Right renal cortex interstitium (tissue), 3 donors: ENCODE measurements around the gene ITPR1. TPM values are rescaled to one million over a fixed set of nuclear protein-coding genes. Genes with fewer than 3 reads are reported as not detected.

ENCODE experiments used
- DNase-seq, 3 donors: peaks; one replicate each; pipeline ENCODE4 v3.0.0-alpha.2; 2013; ENCODE audit warnings: low read depth in 3 of 3, low spot score in 2 of 3
- polyA plus RNA-seq, 3 donors: library from polyadenylated mRNA; unstranded; fragments of 120-200 nt; gene quantifications; one replicate each; pipeline ENCODE4 v1.2.1, GENCODE V29; 2013; ENCODE audit not compliant: insufficient read length in 3 of 3

ITPR1 gene
- polyA plus RNA-seq, 3 donors, result 53.7 to 55.5 (median 53.7) TPM

DNA sequence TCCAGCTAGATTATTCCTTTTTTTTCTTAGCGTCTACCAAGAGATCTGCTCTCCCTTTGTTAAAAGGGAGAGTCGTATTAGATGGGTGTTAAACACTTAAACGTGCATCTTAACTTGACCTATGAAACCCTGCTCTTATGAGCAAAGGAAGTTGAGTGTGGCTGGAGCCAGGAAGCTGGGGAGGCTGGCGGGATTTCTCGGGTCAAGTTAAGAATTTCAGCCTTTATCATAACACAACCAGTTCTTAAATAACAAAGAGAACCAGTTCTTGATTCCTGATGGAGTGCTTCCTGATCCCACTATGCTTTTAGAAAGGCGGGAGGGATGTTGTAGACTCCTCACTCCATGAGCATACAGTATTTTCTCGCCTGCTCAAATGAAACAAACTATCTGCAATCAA is 215.1 kb downstream of the ITPR1 start:
- no peak for DNase-seq

- no peak for DNase-seq
These were observed 216.2 kb downstream of the ITPR1 start for GRCh38 chr3:4709341-4709740.

GRCh38 chr3:4710191-4710590 is 217.0 kb downstream of the ITPR1 start:
- DNase-seq, result no peak

DNA sequence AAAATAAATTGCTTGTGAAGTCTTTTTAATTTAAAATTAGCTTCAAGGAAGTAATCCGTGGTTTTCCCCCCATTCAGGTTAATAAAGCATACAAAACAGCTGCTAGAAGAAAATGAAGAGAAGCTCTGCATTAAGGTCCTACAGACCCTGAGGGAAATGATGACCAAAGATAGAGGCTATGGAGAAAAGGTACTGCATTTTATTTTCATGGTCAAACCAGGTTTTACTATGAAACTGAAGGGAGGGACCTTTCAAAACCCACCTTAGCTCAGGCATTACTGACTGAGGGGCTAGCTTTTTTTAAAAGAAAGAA is 218.5 kb downstream of the ITPR1 start:
- no peak for DNase-seq

- DNase-seq, result no peak
These were observed 219.0 kb downstream of the ITPR1 start for GRCh38 chr3:4712109-4712508.

DNA sequence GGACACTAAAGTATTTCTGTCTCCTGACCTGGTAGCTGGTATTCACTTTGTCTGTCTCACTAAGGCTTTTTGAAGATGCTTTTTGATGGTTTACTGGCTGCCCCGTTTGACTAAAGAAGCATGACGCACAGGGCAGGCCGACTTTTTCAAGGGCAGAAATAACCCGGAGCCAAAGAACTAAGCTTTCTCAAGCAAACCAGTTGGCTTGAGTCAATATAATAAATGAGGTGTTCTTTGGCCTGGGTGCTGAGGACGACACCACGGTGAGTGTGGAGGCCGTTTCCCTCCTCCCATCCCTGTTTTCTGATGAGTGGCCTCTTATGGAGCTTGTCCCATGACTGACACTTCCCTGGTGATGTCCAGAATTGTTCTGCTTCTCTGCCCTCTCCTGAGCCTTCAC is 220.9 kb downstream of the ITPR1 start:
- DNase-seq, result no peak

DNA sequence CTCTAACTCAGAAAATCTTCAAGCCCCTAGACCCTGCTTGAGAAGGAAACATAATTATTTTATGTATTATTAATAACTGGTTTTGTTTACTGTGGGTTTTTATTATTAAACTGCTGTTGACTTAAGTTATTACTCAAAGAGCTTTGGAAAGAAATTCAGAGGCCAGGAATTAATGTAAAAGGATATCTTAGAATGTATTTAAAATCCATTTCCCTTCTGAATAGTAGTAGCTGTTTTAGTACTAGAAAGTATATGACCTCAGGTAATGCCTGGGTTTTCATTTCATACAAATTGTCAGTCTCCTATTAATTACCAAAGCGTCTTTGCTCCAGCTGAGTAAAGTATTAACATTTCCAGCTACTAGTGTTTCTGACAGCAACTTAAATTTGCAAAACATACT is 223.1 kb downstream of the ITPR1 start:
- DNase-seq, result no peak

GRCh38 chr3:4716706-4717362 is 223.7 kb downstream of the ITPR1 start:
- no peak for DNase-seq

DNA sequence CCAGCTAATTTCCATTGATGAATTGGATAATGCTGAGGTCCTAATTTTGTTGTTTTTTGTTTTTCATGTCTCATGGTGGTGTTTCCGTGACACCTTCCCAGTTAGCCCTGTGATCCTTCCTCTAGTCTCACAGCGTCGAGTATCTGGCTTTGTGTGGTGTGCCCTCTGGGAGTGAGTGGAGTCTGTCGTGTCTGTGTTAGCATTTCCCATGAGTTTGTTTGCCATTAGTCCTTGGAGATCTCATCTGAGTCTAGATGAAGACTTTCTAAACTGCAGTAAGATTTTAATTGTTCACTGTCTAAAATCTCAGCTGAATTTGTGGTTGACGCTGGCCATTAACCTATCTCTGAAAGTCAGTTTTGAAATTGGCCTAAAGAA is 224.2 kb downstream of the ITPR1 start:
- DNase-seq, result no peak

GRCh38 chr3:4718179-4718736 is 225.1 kb downstream of the ITPR1 start:
- no peak for DNase-seq

- DNase-seq, result no peak
These were observed 225.9 kb downstream of the ITPR1 start for GRCh38 chr3:4719046-4719501.

GRCh38 chr3:4720316-4721075 is 227.3 kb downstream of the ITPR1 start:
- DNase-seq, result no peak

- DNase-seq, result no peak
These were observed 228.4 kb downstream of the ITPR1 start for GRCh38 chr3:4721511-4721911.

DNA sequence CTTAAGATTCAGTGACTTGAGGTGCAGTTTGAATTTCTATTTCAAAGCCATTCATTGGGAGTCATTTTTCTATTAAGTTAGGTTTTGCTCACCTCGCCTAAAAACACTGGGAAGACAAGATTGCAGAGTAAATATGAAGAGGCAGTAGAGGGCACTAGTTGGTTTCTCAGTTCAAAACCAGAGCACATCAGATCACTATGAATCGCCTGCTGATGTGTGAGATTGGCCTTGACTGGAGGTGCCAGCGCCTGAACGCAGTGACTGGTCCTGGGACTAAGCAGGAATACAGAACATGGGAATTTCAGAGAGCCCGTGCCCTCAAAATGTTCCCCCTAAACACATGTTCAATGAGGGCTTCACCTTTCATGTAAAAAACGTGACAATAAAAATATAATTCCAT is 229.0 kb downstream of the ITPR1 start:
- no peak for DNase-seq

- no peak for DNase-seq
These were observed 231.0 kb downstream of the ITPR1 start for GRCh38 chr3:4724051-4724629.

DNA sequence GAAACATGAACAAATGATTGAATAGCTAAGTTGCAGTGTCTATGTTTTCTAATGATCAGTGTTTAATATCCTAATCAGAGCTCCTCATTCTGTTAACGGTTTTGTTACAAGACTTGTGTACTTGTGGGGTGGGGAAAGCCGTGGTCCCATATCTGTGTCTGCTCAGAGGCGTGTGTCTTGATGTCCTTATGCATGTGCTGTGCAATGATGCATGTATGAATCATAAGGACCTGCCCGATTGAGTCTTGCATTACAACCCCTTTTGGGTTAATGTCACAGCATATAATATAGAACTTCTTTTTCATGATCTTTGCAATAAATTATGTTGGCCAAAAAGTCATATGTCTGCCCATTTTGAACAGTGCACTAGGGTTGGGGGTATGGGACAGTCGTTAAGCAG is 233.4 kb downstream of the ITPR1 start:
- no peak for DNase-seq

DNA sequence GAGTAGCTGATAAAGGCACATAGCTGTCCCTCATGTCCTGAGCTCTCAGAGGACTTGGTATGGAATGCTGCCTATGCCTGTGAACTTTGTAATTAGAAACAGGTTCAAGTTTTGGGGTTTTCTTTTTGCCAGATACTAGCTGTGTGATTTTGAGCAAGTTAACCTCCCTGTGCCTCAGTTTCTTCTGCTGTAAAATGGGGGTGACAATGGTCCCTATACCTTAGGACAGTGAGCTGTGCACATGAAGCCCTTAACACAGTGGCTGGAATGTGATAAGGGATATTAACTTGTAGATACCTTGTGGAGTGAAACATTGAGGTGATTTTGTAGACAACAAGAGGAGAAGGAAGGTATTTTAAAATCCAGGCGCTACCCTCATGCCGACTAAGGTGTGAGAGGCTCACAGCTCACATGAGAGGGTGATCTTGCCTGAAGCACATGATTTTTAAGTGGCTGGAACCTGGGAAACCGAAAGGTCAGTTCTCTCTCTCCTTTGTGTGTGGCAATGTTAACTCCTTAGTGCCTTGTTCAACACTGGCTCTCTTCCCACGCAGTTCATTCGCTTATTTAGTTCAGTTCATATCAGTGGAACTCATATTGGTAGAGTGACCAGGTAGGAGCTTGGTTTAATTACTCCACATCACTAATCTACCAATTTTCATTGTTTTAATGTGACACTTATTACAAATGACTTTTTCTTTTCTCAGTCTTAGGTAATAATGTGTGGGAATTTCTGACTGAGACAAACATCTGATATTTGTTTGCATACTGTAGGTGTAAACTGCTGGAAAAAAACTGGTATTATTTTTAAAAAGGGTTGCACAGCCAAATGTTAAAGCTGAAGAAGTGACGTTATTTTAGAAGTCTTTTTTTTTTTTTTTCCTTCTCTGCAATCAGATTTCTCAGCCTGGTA is 236.2 kb downstream of the ITPR1 start:
- DNase-seq, result no peak

GRCh38 chr3:4730719-4731118 is 237.6 kb downstream of the ITPR1 start:
- DNase-seq, result no peak

DNA sequence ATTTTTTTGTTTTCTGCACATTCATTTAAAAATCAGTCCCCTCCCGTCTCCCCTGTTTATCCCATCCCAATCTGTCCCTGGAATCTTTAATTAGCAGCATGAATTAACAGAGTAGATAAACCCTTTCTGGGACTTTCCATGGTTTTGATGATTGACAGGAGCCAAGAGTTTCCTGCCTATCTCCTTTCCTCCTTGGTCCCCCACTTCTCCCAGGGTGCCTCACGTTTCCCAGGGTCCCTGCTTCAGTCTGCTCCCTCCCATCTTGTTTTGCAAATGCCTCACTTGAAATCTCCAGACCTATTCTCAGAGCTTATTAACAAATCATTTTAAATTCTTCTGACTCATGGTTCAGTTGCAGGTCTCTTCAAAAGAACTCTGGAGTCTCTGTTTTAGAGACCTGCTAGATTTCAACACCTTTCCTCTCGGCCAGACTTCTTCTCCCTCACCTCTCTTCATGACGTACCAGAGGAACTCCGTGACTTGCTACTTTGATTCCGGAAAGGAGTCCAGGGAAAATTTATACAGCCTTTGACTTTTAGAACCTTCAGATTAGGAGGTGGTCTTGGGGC is 238.5 kb downstream of the ITPR1 start:
- DNase-seq, result no peak

- no peak for DNase-seq
These were observed 239.8 kb downstream of the ITPR1 start for GRCh38 chr3:4732925-4733324.

DNA sequence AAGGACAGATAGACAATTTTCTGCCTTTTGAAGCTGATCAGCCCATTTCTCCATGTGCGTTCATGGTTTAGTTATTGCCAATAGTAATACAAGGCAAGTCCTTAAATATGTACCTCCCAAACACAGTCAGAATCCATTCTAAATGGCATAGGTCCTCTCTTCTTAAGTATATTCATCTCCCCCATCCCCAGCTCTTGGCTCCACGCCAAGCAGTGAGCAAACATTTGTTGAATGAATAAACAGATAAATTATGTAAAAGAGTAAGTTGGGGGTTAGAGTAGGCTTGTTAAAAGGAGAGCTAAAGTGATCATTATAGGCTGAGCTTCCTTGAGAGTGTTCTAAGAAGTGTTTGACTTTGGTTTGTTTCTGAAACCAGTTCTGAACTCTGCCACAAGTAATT is 241.3 kb downstream of the ITPR1 start:
- DNase-seq, result no peak
